Brain microvascular endothelial cell (primary cell): ENCODE measurements around the gene ZNF783.

Experiments
- DNase-seq: peaks from one replicate; pipeline ENCODE4 v3.0.0-alpha.2; 2020
- H3K27ac ChIP-seq: fragments of 250-450 bp; sonication (Bioruptor Pico); 2 replicates; pipeline ENCODE4 v1.5.1; 2020; ENCODE audit warnings: mild to moderate bottlenecking, moderate library complexity
- H3K27me3 ChIP-seq: fragments of 250-450 bp; sonication (Bioruptor Pico); replicated peaks from 2 replicates; pipeline ENCODE4 v1.5.1; 2020; ENCODE audit warnings: mild to moderate bottlenecking
- H3K36me3 ChIP-seq: fragments of 250-450 bp; sonication (Bioruptor Pico); replicated peaks from 2 replicates; pipeline ENCODE4 v1.5.1; 2020; ENCODE audit warnings: mild to moderate bottlenecking
- H3K4me3 ChIP-seq: 2 replicates; pipeline ENCODE4 v1.5.1; 2011; ENCODE audit warnings: low read depth, mild to moderate bottlenecking, control low read depth, low read length, moderate library complexity
- CTCF ChIP-seq: IDR thresholded peaks from 2 replicates; pipeline ENCODE4 v1.5.1; 2011; ENCODE audit warnings: low read depth, mild to moderate bottlenecking, moderate library complexity, low read length, control low read depth, inconsistent platforms; ENCODE audit errors: missing control alignments
- in situ Hi-C: cut with HindIII; loops from 2 replicates; pipeline ENCODE4 v1.10.0; 2017; ENCODE audit warnings: low sequenced_read_pairs, low pct_ligation_motif_present

Gene ZNF783

GRCh38 chr7:149310113-149310836 lies 48.3 kb downstream of the ZNF783 start:
- Histone ChIP-seq H3K27ac (no peak overlapping the region), H3K36me3 (no peaks in the 10 kb centered on the region), H3K27me3 (no peaks in the 10 kb centered on the region), H3K4me3 (no peak overlapping the region)
- in situ Hi-C loops: no loop called here
- peak; percentile 78 for DNase-seq
- TF ChIP-seq CTCF: peak; percentile 61

GRCh38 chr7:149310990-149311573 lies 49.1 kb downstream of the ZNF783 start:
- in situ Hi-C loops: no loop called here
- Histone ChIP-seq H3K27ac (no peak overlapping the region), H3K4me3 (no peak overlapping the region), H3K36me3 (no peaks in the 10 kb centered on the region), H3K27me3 (no peaks in the 10 kb centered on the region)
- no peak for TF ChIP-seq CTCF
- DNase-seq: no peak

- TF ChIP-seq CTCF: no peak
- H3K27me3 ChIP-seq: no peaks in the 10 kb centered on the region
- no peaks in the 10 kb centered on the region for H3K36me3 ChIP-seq
- in situ Hi-C loops: no loop called here
- no peak for DNase-seq
- H3K4me3 ChIP-seq: no peak overlapping the region
- H3K27ac ChIP-seq: no peak overlapping the region
These were observed 52.0 kb downstream of the ZNF783 start for GRCh38 chr7:149313981-149314380.

GRCh38 chr7:149316606-149317005 lies 54.6 kb downstream of the ZNF783 start:
- in situ Hi-C loops: no loop called here
- no peak for DNase-seq
- no peaks in the 10 kb centered on the region for H3K27me3 ChIP-seq
- H3K4me3 ChIP-seq: no peak overlapping the region
- no peaks in the 10 kb centered on the region for H3K36me3 ChIP-seq
- H3K27ac ChIP-seq: no peak overlapping the region
- TF ChIP-seq CTCF: no peak

GRCh38 chr7:149317496-149317895 lies 55.5 kb downstream of the ZNF783 start:
- in situ Hi-C loops: no loop called here
- no peak overlapping the region for H3K4me3 ChIP-seq
- DNase-seq: no peak
- no peaks in the 10 kb centered on the region for H3K36me3 ChIP-seq
- H3K27ac ChIP-seq: no peak overlapping the region
- no peak for TF ChIP-seq CTCF
- no peaks in the 10 kb centered on the region for H3K27me3 ChIP-seq
